Measurements from ENCODE around the gene ABCC11.

ABCC11 gene

GRCh38 chr16:48129926-48130325 is 117.4 kb downstream of the ABCC11 start:
- DNase-seq (ENCODE audit: low spot score), result no peak

- no peak for DNase-seq (ENCODE audit: low spot score)
Observed at GRCh38 chr16:48128769-48129168, 118.6 kb downstream of the ABCC11 start.

GRCh38 chr16:48126801-48127644 is 120.3 kb downstream of the ABCC11 start:
- DNase-seq (ENCODE audit: low spot score), result peak; percentile 23

- DNase-seq (ENCODE audit: low spot score), result no peak
Observed at GRCh38 chr16:48125888-48126287, 121.5 kb downstream of the ABCC11 start.

- DNase-seq (ENCODE audit: low spot score), result no peak
Observed at GRCh38 chr16:48124266-48124665, 123.1 kb downstream of the ABCC11 start.

- peak; percentile 95 for DNase-seq (ENCODE audit: low spot score)
Observed at GRCh38 chr16:48123104-48123788, 124.1 kb downstream of the ABCC11 start.

- DNase-seq (ENCODE audit: low spot score), result no peak
Observed at GRCh38 chr16:48121276-48121675, 126.1 kb downstream of the ABCC11 start.

GRCh38 chr16:48118841-48119240 is 128.5 kb downstream of the ABCC11 start:
- DNase-seq (ENCODE audit: low spot score), result no peak

- peak; percentile 51 for DNase-seq (ENCODE audit: low spot score)
Observed at GRCh38 chr16:48117217-48118105, 129.9 kb downstream of the ABCC11 start.
